HG03354 (cell line): Measurements from ENCODE around the gene CPE.
A peak's percentile ranks its signal among the peaks of the same experiment; 100 is the strongest.
"Not testable (repeated sequence)": the region's sequence is repeated elsewhere in the genome, so short reads cannot be mapped to it uniquely, and the experiment has no call there.

Source experiments
- ATAC-seq: cut with Tn5 transposase; IDR thresholded peaks from one replicate; pipeline ENCODE4 v1.9.1; 2021; ENCODE audit warnings: mild to moderate bottlenecking; ENCODE audit not compliant: unreplicated experiment, poor library complexity, severe bottlenecking

The CPE gene

DNA sequence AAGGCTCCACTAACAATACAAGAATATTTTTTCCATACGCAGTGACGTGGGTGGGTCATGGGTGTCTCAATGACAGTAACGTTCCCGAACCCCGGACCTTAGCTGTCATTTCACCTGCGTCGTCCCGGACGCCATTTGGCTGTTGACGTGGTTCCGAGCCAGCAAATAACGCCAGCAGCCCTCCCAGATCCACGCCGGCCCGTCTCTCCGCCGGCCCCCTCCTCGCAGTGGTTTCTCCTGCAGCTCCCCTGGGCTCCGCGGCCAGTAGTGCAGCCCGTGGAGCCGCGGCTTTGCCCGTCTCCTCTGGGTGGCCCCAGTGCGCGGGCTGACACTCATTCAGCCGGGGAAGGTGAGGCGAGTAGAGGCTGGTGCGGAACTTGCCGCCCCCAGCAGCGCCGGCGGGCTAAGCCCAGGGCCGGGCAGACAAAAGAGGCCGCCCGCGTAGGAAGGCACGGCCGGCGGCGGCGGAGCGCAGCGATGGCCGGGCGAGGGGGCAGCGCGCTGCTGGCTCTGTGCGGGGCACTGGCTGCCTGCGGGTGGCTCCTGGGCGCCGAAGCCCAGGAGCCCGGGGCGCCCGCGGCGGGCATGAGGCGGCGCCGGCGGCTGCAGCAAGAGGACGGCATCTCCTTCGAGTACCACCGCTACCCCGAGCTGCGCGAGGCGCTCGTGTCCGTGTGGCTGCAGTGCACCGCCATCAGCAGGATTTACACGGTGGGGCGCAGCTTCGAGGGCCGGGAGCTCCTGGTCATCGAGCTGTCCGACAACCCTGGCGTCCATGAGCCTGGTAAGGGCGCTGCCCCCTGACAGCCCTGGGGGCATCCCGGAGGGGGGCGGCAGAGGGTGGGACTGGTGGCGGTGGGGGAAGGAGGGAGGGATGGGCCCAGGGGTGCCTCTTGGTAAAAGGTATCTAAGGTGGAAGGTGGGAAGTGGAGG lies at the start of gene CPE:
Gene CPE (plus strand): TSS at position 264 of the 933 bp plus-strand sequence. CDS start 214 bp downstream, at position 478.
- ATAC-seq: peak; percentile 96

DNA sequence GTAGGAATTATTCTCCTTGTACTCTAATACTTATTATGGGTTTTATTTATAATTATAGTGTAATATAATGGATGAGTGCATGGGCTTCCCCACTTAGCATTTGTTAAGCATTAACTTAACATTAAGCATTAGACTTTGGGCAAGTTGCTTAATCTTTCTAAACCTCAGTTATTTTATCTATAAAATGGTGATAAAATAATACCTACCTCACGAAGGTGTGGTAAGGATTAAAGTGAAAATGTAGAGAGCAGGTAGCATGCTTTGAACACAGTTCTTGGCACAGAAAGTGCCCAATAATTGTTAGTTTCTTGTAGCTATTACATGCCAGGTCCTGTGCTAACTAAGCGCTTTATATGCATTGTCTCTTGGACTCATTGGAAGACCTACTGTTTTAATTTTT lies 48.7 kb upstream of the CPE start:
- no peak for ATAC-seq

- no peak for ATAC-seq
Measured at GRCh38 chr4:165330666-165331065, 48.1 kb upstream of the CPE start.

GRCh38 chr4:165331359-165331758 lies 47.4 kb upstream of the CPE start:
- ATAC-seq: no peak

GRCh38 chr4:165331823-165332222 lies 47.0 kb upstream of the CPE start:
- no peak for ATAC-seq

GRCh38 chr4:165332502-165332901 lies 46.3 kb upstream of the CPE start:
- no peak for ATAC-seq

DNA sequence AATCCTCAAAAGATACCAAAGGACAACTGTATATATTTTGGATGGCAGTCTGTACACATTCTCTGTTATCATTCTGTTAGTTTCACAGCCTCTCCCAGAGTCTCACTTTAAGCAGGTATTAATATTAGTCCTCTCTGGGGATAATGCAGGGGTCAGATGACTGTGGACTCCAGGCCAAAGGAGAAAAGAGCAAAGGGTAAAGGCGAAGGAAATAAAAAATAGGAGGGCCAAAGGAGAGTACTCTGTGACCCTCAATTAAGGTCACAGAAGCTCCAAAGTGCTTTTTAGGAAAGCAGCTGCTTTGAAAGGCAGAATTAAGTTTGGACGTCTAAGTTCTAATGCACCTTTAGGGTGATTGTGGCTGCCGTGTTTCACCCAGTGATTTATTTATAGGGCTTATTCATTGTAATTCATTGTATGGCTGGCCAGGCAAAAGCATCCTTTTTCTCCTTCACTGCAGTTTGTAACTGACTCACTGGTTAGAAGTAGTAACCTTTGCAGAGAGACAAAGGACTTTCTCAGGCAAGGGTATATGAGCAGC lies 43.6 kb upstream of the CPE start:
- ATAC-seq: no peak

- ATAC-seq: no peak
Measured at GRCh38 chr4:165336743-165337142, 42.1 kb upstream of the CPE start.

GRCh38 chr4:165342340-165342739 lies 36.5 kb upstream of the CPE start:
- not testable (repeated sequence) for ATAC-seq

- ATAC-seq: no peak
Measured at GRCh38 chr4:165343353-165344191, 35.2 kb upstream of the CPE start.

- no peak for ATAC-seq
Measured at GRCh38 chr4:165345666-165346417, 33.0 kb upstream of the CPE start.

DNA sequence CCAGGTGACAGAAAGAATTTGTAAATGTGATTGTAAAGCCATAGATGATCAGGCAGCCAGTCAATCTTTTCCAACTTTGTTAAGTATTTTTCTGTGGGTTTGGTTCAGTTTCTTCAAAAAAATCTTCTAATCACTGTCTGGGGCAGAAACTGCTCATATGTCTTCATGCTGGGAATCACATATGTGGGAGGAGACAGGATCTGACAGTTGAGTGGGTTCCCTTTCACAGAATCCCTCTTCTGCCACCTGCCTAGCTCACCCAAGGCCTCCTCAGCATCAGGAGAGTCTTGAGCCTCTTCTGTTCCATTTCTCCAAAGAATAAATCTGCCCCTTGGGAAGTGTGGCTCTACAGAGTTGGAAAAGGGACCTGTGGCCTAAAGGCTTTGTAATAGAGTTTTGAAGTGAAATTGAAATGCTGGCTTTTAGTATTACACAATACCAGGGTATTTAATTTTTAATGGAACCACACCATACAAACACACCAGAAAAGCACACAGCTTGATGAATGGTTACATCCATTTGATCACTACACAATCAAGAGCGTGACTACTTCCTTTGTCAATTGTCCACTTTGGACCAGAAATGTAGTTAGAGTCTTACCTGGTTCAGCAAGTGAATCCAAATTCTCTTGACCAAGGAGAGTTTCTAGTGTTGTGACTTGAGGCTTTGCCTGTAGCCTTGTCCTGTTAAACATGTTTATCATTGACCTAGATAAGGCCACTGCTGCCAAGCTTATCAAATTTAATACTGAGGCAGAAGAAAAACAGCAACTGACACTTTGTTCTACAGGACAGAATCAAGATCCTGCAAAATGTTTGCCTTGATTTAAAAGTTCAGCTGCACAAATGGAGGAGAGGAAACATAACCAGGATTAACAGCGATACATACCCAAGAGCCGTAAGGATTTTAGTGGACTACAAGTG lies 30.9 kb upstream of the CPE start:
- no peak for ATAC-seq

GRCh38 chr4:165351359-165352130 lies 27.3 kb upstream of the CPE start:
- no peak for ATAC-seq

DNA sequence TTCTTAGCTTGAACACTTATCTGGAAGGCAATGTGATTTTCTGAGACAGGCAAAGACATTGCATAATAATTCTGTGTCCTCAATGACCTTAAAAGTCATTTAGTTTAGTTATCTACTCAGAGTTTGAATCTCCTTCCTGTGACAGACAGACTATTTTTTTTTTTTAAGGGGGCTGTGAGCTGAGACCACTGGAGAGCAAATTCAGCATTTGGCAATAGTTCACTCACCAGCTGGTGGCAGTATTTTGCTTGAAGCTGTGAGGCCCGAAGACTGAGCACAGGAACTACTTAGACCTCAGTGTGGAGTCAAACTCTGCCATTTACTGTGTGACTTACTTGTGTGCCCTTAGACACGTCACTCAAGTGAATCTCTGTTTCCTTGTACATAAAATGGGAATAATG lies 22.9 kb upstream of the CPE start:
- ATAC-seq: peak; percentile 67

DNA sequence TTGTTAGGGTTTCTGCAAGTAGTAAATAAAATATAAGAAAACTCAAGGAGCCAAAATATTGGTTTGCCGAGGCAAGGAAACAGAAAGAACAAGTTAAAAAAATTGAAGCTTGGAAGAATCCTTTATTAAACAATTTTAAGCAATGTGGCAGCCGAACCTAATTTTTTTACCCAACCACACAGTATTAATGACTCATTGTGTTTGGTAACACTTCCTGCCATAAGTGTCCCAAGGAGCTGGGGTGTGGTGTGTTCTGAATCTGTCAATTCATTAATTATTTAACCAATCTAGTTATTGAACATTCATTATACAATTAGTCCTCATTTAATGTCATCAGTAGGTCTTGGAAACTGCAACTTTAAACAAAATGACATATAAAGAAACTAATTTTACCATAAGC lies 19.3 kb upstream of the CPE start:
- peak; percentile 62 for ATAC-seq

DNA sequence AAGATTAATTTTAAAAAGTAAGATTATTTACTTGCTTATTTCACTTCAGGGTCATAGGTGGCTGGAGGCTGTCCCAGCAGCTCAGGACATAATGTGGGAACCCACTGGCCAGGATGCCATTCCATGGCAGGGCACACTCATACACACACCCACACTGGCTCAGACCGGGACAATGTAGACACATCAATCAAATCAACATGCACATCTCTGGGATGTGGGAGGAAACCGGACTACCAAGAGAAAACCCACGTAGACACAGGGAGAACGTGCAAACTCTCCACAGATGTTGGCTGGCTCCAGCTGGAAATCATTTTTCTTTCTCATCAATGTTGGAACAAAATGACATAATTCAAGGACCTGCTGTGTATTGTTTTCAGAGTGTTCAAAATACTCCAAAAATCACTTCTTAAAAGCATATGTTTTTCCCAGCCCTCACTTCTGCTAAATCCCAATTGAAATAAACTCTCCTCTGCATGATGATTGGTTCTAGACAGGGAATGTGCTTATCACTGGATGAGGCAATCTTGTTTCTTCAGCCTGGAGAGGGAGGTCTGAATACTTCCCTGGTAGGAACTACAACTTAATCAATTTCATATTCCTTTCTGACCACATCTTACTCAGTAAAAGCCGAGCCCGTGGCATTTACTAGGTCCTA lies 18.6 kb upstream of the CPE start:
- no peak for ATAC-seq

- no peak for ATAC-seq
Measured at GRCh38 chr4:165360985-165361670, 17.7 kb upstream of the CPE start.
